Activated CD4-positive, alpha-beta T cell treated with anti-CD3 and anti-CD28 coated beads for 36 hours (primary cell): ENCODE data around the gene SMIM35. TPM values are rescaled to one million over a fixed set of nuclear protein-coding genes. Genes with fewer than 3 reads are reported as not detected.
A peak's percentile ranks its signal among the peaks of the same experiment; 100 is the strongest.
"Not testable (repeated sequence)": the region's sequence is repeated elsewhere in the genome, so short reads cannot be mapped to it uniquely, and the experiment has no call there.

Experiments
- ATAC-seq: fragments of 200-7000 bp; cut with Tn5 transposase; one replicate; pipeline ENCODE4 v1.10.0; 2021; ENCODE audit warnings: mild to moderate bottlenecking, moderate library complexity
- CTCF ChIA-PET: fragments of 350-600 bp; sonication (Branson Sonifier 250); formaldehyde crosslinking; loops from one replicate; lab custom pipeline; 2021; ENCODE audit warnings: antibody characterized with exemption; lab: Charles Lee
- POLR2A ChIA-PET: fragments of 350-600 bp; sonication (Branson Sonifier 250); formaldehyde crosslinking; loops from one replicate; lab custom pipeline; 2021; ENCODE audit warnings: antibody characterized with exemption, inconsistent platforms; lab: Charles Lee
- DNase-seq: peaks from one replicate; pipeline ENCODE4 v3.0.0-alpha.2; 2020
- H3K27ac Mint-ChIP-seq: one replicate; pipeline ENCODE4 v1.8.0; 2021; ENCODE audit warnings: mixed read lengths
- H3K27me3 Mint-ChIP-seq: one replicate; pipeline ENCODE4 v1.8.0; 2021; ENCODE audit warnings: mixed read lengths
- H3K36me3 Mint-ChIP-seq: one replicate; pipeline ENCODE4 v1.8.0; 2021; ENCODE audit warnings: low read depth, mixed read lengths
- H3K4me1 Mint-ChIP-seq: one replicate; pipeline ENCODE4 v1.8.0; 2021; ENCODE audit warnings: mixed read lengths
- H3K4me3 Mint-ChIP-seq: one replicate; pipeline ENCODE4 v1.8.0; 2021; ENCODE audit warnings: mild to moderate bottlenecking, moderate library complexity, mixed read lengths
- H3K9me3 Mint-ChIP-seq: one replicate; pipeline ENCODE4 v1.8.0; 2021; ENCODE audit warnings: low read depth, mixed read lengths
- intact Hi-C, 2 experiments: fragments of 100-400 bp; cut with DNase I in 1 of 2; cut with micrococcal nuclease in 1 of 2; formaldehyde crosslinking; loops; one replicate each; pipeline versions ENCODE4 v1.14.2 to v1.15.1; 2022 to 2024; cut with DNase I, micrococcal nuclease
- total RNA-seq, 2 experiments: library from RNA; stranded (reverse); gene quantifications; one replicate each; pipeline ENCODE4 v1.2.3, GENCODE V29; 2021

The SMIM35 gene
- total RNA-seq, 2 experiments from 2014 or later = 0.09 TPM; not detected in 1

- POLR2A ChIA-PET = interaction anchor here (0.6 to 0.8 kb wide), 3 partner anchors 13 to 23 kb away, joined by 3 to 8 read pairs (median 4); no protein-coding TSS in a partner anchor
- CTCF ChIA-PET = interaction anchor here (0.8 to 1.0 kb wide), 3 partner anchors 13 to 83 kb away, joined by 3 to 4 read pairs (median 4); no protein-coding TSS in a partner anchor
- peaks cover 32% of the 10 kb centered on the region for H3K9me3 Mint-ChIP-seq
- no peak for DNase-seq
- peaks cover 22% of the 10 kb centered on the region for H3K36me3 Mint-ChIP-seq
- no peaks in the 10 kb centered on the region for H3K27me3 Mint-ChIP-seq
- peaks cover 43% of the 10 kb centered on the region for H3K4me1 Mint-ChIP-seq
- no peak overlapping the region for H3K4me3 Mint-ChIP-seq
- H3K27ac Mint-ChIP-seq = no peak overlapping the region
- intact Hi-C loops = no loop called here
- ATAC-seq = no peak
Observed at GRCh38 chr11:118016104-118016503, 70.7 kb downstream of the SMIM35 start.

DNA sequence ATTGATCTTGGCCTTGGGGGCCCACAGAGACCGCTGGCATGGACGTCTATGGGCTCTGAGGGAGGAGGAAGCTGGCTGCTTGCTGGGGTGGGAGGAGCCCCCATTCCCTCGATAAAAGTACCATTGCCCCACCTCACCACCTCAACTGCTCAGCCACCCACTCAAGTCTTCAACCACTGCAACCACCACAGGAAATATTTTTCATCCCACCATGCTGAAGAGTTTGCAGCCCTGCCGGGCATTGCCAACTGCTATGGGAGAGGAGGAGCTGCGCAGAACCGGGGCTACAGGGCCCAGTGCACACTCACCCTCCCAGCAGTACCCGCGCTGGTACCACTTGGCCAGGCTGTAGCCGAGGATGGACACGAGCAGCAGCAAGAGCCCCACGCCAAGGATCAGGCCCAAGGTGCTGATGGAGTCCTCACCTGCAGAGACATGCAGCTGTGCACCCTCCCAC lies 71.3 kb downstream of the SMIM35 start:
- intact Hi-C loops = no loop called here
- H3K4me3 Mint-ChIP-seq = no peak overlapping the region
- peak overlapping the region; percentile 35 for H3K27ac Mint-ChIP-seq
- ChIA-PET POLR2A (interaction anchor here (0.6 to 0.8 kb wide), 3 partner anchors 12 to 22 kb away, joined by 3 to 8 read pairs (median 4); no protein-coding TSS in a partner anchor), CTCF (interaction anchor here (1.0 kb wide), 1 partner anchor 83 kb away, joined by 4 read pairs; no protein-coding TSS in a partner anchor)
- peaks cover 46% of the 10 kb centered on the region for H3K4me1 Mint-ChIP-seq
- no peak for DNase-seq
- H3K27me3 Mint-ChIP-seq = no peaks in the 10 kb centered on the region
- ATAC-seq = peak; percentile 24
- H3K36me3 Mint-ChIP-seq = peaks cover 19% of the 10 kb centered on the region
- H3K9me3 Mint-ChIP-seq = peaks cover 29% of the 10 kb centered on the region

- DNase-seq = no peak
- ChIA-PET POLR2A (interaction anchor here (1.2 kb wide), 1 partner anchor 12 kb away, joined by 4 read pairs; no protein-coding TSS in a partner anchor), CTCF (interaction anchor here (0.6 kb wide), 1 partner anchor 64 kb away, joined by 3 read pairs; no protein-coding TSS in a partner anchor)
- H3K4me1 Mint-ChIP-seq = peaks cover 55% of the 10 kb centered on the region
- intact Hi-C loops = no loop called here
- H3K27ac Mint-ChIP-seq = peak overlapping the region; percentile 7
- H3K27me3 Mint-ChIP-seq = no peaks in the 10 kb centered on the region
- no peak overlapping the region for H3K4me3 Mint-ChIP-seq
- ATAC-seq = peak; percentile 49
- peaks cover 17% of the 10 kb centered on the region for H3K36me3 Mint-ChIP-seq
- peaks cover 24% of the 10 kb centered on the region for H3K9me3 Mint-ChIP-seq
Observed at GRCh38 chr11:118014022-118014421, 72.7 kb downstream of the SMIM35 start.

DNA sequence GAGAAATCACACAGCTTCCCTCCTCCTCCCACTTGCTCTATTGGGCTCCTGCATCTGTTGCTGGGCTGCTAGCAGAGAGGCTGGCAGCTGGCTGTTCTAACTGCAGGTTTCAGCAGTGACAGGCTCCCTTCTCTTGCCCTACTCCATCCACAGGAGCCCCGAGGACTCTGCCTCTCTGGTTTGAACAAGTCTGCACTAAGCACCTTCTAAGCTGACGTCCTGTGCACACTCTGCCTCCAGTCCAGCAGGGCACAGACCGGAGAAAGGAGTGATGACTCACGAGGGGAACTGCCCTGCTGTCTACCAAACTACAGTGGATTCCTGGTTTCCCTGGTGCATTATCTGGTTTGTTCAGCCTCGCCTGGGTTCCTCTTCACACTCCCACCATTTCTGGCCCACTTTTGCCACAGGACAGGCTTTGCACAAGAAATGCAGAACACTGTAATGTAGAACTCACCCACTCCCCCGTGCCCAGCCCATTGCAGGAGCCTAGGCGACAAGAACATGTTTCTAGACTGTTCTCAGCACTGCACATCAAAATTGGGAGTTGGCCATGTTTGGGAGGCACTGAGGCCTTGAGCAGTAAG lies 74.6 kb downstream of the SMIM35 start:
- peaks cover 73% of the 10 kb centered on the region for H3K4me1 Mint-ChIP-seq
- intact Hi-C loops = no loop called here
- peak; percentile 47 for ATAC-seq

GRCh38 chr11:118010738-118011461 lies 75.9 kb downstream of the SMIM35 start:
- H3K27me3 Mint-ChIP-seq = no peaks in the 10 kb centered on the region
- no peak for DNase-seq
- ChIA-PET POLR2A (no interaction called here), CTCF (interaction anchor here (0.7 to 2.5 kb wide), 2 partner anchors 11 to 67 kb away, joined by 4 to 8 read pairs; no protein-coding TSS in a partner anchor)
- no peaks in the 10 kb centered on the region for H3K9me3 Mint-ChIP-seq
- intact Hi-C loops = no loop called here
- ATAC-seq = no peak
- peaks cover 75% of the 10 kb centered on the region for H3K4me1 Mint-ChIP-seq
- H3K27ac Mint-ChIP-seq = no peak overlapping the region
- H3K36me3 Mint-ChIP-seq = no peaks in the 10 kb centered on the region
- H3K4me3 Mint-ChIP-seq = no peak overlapping the region

More for the DNA sequence above, 74.6 kb downstream of the SMIM35 start:
- Mint-ChIP-seq H3K27ac (peak overlapping the region; percentile 0), H3K9me3 (peaks cover 8% of the 10 kb centered on the region), H3K27me3 (no peaks in the 10 kb centered on the region), H3K36me3 (peaks cover 4% of the 10 kb centered on the region), H3K4me3 (no peak overlapping the region)
- peak; percentile 36 for DNase-seq
- ChIA-PET CTCF (interaction anchor here (0.6 to 2.5 kb wide), 2 partner anchors 9 to 203 kb away, joined by 5 to 8 read pairs; no protein-coding TSS in a partner anchor), POLR2A (interaction anchor here (1.5 kb wide), 1 partner anchor 11 kb away, joined by 3 read pairs; no protein-coding TSS in a partner anchor)

DNA sequence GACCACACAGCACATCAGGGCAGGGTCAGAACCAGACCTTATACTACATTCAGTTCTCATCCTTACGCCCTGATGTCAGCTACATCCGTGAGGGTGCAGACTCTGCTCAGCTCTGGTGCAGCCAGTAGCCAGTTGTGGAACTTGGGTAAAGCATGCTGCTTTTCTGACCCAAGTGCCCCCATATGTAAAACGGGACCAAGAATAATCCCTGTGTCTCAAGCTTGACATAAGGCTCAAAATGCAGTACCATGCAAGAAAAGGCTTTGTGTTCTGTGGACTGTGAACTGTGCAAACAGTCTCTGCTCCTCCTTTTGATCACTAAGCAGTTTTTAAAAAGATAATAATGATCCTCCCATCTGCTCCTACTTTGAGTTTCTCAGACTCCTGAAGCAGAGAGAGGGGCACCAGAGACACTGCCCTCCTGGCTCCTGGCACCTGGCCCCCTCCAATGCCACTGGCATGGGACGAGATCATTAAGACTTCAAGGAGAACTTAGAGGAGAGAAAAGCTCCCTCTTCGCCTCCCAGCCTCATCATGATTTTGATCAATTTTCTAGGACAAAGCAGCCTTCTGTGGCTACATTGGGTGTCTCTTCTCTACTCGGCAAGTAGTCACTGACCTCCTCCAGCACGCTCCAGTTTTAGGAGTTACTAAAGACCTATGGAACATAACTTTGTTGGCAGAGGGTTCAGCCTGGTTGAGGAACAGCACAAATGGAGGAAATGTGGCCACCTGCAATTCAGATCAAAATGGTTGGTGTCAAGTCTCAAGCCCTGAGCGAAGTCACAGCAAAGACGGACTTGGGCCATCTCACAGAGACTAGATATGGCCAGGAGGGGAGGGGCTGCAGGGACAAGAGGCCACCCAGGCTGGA lies 76.7 kb downstream of the SMIM35 start:
- Mint-ChIP-seq H3K9me3 (no peaks in the 10 kb centered on the region), H3K36me3 (peaks cover 2% of the 10 kb centered on the region), H3K4me1 (peaks cover 75% of the 10 kb centered on the region), H3K27ac (no peak overlapping the region), H3K27me3 (no peaks in the 10 kb centered on the region), H3K4me3 (no peak overlapping the region)
- CTCF ChIA-PET = interaction anchor here (1.5 to 2.5 kb wide), 2 partner anchors 11 to 43 kb away, joined by 3 to 8 read pairs; no protein-coding TSS in a partner anchor
- POLR2A ChIA-PET = no interaction called here
- intact Hi-C loops = loop anchor here in 1 of 2 experiments (10.0 kb wide), 1 partner anchor 295 kb away; the partner anchor contains the start of gene CD3E
- ATAC-seq = no peak
- no peak for DNase-seq

DNA sequence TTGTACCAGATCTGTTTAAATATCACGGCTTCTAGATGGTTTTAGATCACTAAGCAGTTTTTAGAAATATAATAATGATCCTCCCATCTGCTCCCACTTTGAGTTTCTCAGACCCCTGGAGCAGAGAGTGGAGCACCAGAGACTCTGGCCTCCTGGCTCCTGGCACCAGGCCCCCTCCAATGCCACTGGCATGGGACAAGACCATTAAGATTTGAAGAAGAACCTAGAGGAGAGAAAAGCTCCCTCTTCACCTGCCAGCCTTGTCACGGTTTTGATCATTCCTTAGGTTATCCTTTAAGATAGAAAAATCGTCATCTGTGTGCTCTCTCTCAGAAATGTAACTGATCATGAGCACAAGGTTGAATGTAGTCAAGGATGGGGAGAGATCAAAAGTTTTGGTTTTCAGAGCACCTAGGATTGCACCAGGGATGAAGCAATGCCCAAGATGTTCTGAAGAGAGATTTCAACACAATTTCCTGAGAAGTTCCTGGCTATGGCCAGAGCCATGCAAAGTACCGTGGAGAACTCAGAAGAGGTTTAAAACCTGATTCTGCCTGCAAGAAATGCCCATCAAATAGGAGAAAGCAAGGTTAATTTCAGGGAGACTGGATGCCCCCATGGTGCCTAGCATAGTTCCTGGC lies 78.4 kb downstream of the SMIM35 start:
- POLR2A ChIA-PET = no interaction called here
- H3K9me3 Mint-ChIP-seq = peaks cover 9% of the 10 kb centered on the region
- no peak overlapping the region for H3K4me3 Mint-ChIP-seq
- H3K27me3 Mint-ChIP-seq = no peaks in the 10 kb centered on the region
- CTCF ChIA-PET = interaction anchor here (0.6 to 0.9 kb wide), 2 partner anchors 13 to 58 kb away, joined by 3 read pairs; no protein-coding TSS in a partner anchor
- peaks cover 13% of the 10 kb centered on the region for H3K36me3 Mint-ChIP-seq
- peaks cover 79% of the 10 kb centered on the region for H3K4me1 Mint-ChIP-seq
- DNase-seq = no peak
- no peak for ATAC-seq
- H3K27ac Mint-ChIP-seq = peak overlapping the region; percentile 55
- intact Hi-C loops = loop anchor here in 1 of 2 experiments (10.0 kb wide), 1 partner anchor 296 kb away; the partner anchor contains the start of gene CD3E

- H3K27ac Mint-ChIP-seq = peak overlapping the region; percentile 72
- intact Hi-C loops = loop anchor here in 1 of 2 experiments (10.0 kb wide), 1 partner anchor 297 kb away; the partner anchor contains the start of gene CD3E
- H3K36me3 Mint-ChIP-seq = peaks cover 16% of the 10 kb centered on the region
- not testable (repeated sequence) for H3K9me3 Mint-ChIP-seq, H3K27me3 Mint-ChIP-seq, H3K4me3 Mint-ChIP-seq, ATAC-seq, DNase-seq
- ChIA-PET CTCF (interaction anchor here (0.6 to 1.5 kb wide), 3 partner anchors 13 to 60 kb away, joined by 3 read pairs; no protein-coding TSS in a partner anchor), POLR2A (interaction anchor here (1.2 kb wide), 1 partner anchor 20 kb away, joined by 4 read pairs; no protein-coding TSS in a partner anchor)
- H3K4me1 Mint-ChIP-seq = peaks cover 85% of the 10 kb centered on the region
Observed at GRCh38 chr11:118007563-118008270, 79.0 kb downstream of the SMIM35 start.

DNA sequence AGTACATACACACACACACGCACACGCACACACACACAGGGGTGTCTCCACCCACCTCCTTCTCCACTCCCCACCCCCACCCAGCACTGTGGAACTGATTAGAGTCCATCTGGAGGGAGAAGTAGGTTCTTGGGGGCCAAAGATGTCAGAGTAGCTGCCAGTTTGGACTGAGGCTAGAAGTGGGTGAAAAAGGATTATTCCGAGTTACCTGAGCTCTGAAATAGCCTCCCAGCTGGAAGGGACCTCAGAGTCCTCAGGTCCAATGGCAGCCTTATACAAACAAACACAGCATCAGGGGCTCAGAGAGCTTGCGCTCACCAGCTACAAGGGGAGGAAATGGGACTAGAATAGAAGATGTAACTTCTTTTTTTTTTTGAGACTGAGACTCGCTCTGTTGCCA lies 79.7 kb downstream of the SMIM35 start:
- no peak for ATAC-seq
- intact Hi-C loops = loop anchor here in 1 of 2 experiments (10.0 kb wide), 1 partner anchor 298 kb away; the partner anchor contains the start of gene CD3E
- peak overlapping the region; percentile 72 for H3K27ac Mint-ChIP-seq
- H3K4me3 Mint-ChIP-seq = no peak overlapping the region
- ChIA-PET CTCF (interaction anchor here (1.4 to 1.5 kb wide), 2 partner anchors 23 to 60 kb away, joined by 3 read pairs; no protein-coding TSS in a partner anchor), POLR2A (interaction anchor here (0.6 to 1.2 kb wide), 2 partner anchors 20 to 535 kb away, joined by 3 to 4 read pairs; no protein-coding TSS in a partner anchor)
- H3K27me3 Mint-ChIP-seq = no peaks in the 10 kb centered on the region
- DNase-seq = no peak
- peaks cover 9% of the 10 kb centered on the region for H3K9me3 Mint-ChIP-seq
- peaks cover 87% of the 10 kb centered on the region for H3K4me1 Mint-ChIP-seq
- peaks cover 16% of the 10 kb centered on the region for H3K36me3 Mint-ChIP-seq
